Type B pancreatic cell (in vitro differentiated cells): ENCODE data around the gene PBOV1. TPM values are rescaled to one million over a fixed set of nuclear protein-coding genes. Genes with fewer than 3 reads are reported as not detected.
A peak's percentile ranks its signal among the peaks of the same experiment; 100 is the strongest.

Experiments used
- DNase-seq: peaks from one replicate; pipeline ENCODE4 v3.0.0; 2021; ENCODE audit warnings: mixed read lengths; ENCODE audit not compliant: unreplicated experiment; ENCODE audit errors: extremely low spot score
- H3K27ac Mint-ChIP-seq: 2 replicates; pipeline ENCODE4 v1.8.0; 2021; ENCODE audit warnings: mild to moderate bottlenecking, mixed read lengths
- H3K27me3 Mint-ChIP-seq: 2 replicates; pipeline ENCODE4 v1.8.0; 2021; ENCODE audit warnings: mixed read lengths
- H3K36me3 Mint-ChIP-seq: 2 replicates; pipeline ENCODE4 v1.8.0; 2021; ENCODE audit warnings: mixed read lengths
- H3K4me1 Mint-ChIP-seq: one replicate; pipeline ENCODE4 v1.8.0; 2021; ENCODE audit warnings: mixed read lengths; ENCODE audit not compliant: unreplicated experiment
- H3K4me3 Mint-ChIP-seq: 2 replicates; pipeline ENCODE4 v1.8.0; 2021; ENCODE audit warnings: mild to moderate bottlenecking, mixed read lengths
- H3K9me3 Mint-ChIP-seq: 2 replicates; pipeline ENCODE4 v1.8.0; 2021; ENCODE audit warnings: mixed read lengths
- CTCF ChIP-seq: fragments of 200-600 bp; sonication (generic); conservative IDR thresholded peaks from 2 replicates; pipeline ENCODE4 v1.5.0; 2021; ENCODE audit warnings: antibody characterized with exemption, mild to moderate bottlenecking
- total RNA-seq: library from RNA; stranded (reverse); gene quantifications from 2 replicates; pipeline ENCODE4 v1.2.1, GENCODE V29; 2021; ENCODE audit warnings: low replicate concordance

The PBOV1 gene
- total RNA-seq, 1 donor from 2014 or later, result not detected

GRCh38 chr6:138227316-138227781, 9.1 kb upstream of the PBOV1 start:
- H3K4me3 Mint-ChIP-seq, result peak overlapping the region; percentile 30
- no peak for TF ChIP-seq CTCF
- H3K36me3 Mint-ChIP-seq, result no peaks in the 10 kb centered on the region
- H3K4me1 Mint-ChIP-seq, result peaks cover 43% of the 10 kb centered on the region
- H3K9me3 Mint-ChIP-seq, result no peaks in the 10 kb centered on the region
- H3K27ac Mint-ChIP-seq, result peak overlapping the region; percentile 58
- DNase-seq, result no peak
- no peaks in the 10 kb centered on the region for H3K27me3 Mint-ChIP-seq

GRCh38 chr6:138226700-138227315, 8.5 kb upstream of the PBOV1 start:
- no peak for DNase-seq
- peak overlapping the region; percentile 30 for H3K4me3 Mint-ChIP-seq
- H3K36me3 Mint-ChIP-seq, result no peaks in the 10 kb centered on the region
- H3K27me3 Mint-ChIP-seq, result no peaks in the 10 kb centered on the region
- H3K27ac Mint-ChIP-seq, result peak overlapping the region; percentile 58
- TF ChIP-seq CTCF, result no peak
- no peaks in the 10 kb centered on the region for H3K9me3 Mint-ChIP-seq
- peaks cover 43% of the 10 kb centered on the region for H3K4me1 Mint-ChIP-seq

GRCh38 chr6:138225953-138226352, 7.7 kb upstream of the PBOV1 start:
- Mint-ChIP-seq H3K9me3 (no peaks in the 10 kb centered on the region), H3K4me1 (peaks cover 35% of the 10 kb centered on the region), H3K27ac (no peak overlapping the region), H3K36me3 (no peaks in the 10 kb centered on the region), H3K27me3 (no peaks in the 10 kb centered on the region), H3K4me3 (no peak overlapping the region)
- DNase-seq, result no peak
- TF ChIP-seq CTCF, result no peak

GRCh38 chr6:138222901-138223546, 4.7 kb upstream of the PBOV1 start:
- no peak for TF ChIP-seq CTCF
- no peaks in the 10 kb centered on the region for H3K9me3 Mint-ChIP-seq
- H3K27ac Mint-ChIP-seq, result no peak overlapping the region
- H3K36me3 Mint-ChIP-seq, result no peaks in the 10 kb centered on the region
- H3K4me3 Mint-ChIP-seq, result no peak overlapping the region
- peaks cover 16% of the 10 kb centered on the region for H3K4me1 Mint-ChIP-seq
- no peaks in the 10 kb centered on the region for H3K27me3 Mint-ChIP-seq
- no peak for DNase-seq

GRCh38 chr6:138219901-138220300, 1.6 kb upstream of the PBOV1 start:
- no peak for DNase-seq
- Mint-ChIP-seq H3K4me1 (peaks cover 11% of the 10 kb centered on the region), H3K27ac (no peak overlapping the region), H3K36me3 (no peaks in the 10 kb centered on the region), H3K27me3 (no peaks in the 10 kb centered on the region), H3K9me3 (no peaks in the 10 kb centered on the region), H3K4me3 (no peak overlapping the region)
- TF ChIP-seq CTCF, result no peak
